Cardiac fibroblast (primary cell): ENCODE data around the gene CCL13.

Experiments
- DNase-seq, 2 donors: peaks; one replicate each; pipeline versions ENCODE4 v3.0.0 to v3.0.0-alpha.2; 2010; ENCODE audit warnings: low read depth in 2 of 2
- H3K4me3 ChIP-seq, 2 donors: replicated peaks in 1 of 2; 1 replicate in 1 of 2; 2 replicates in 1 of 2; pipeline ENCODE4 v1.5.1; 2011; ENCODE audit warnings: low read depth in 2 of 2, low read length in 2 of 2, mild to moderate bottlenecking in 2 of 2, moderate library complexity in 1 of 2
- CTCF ChIP-seq: IDR thresholded peaks from one replicate; pipeline ENCODE4 v1.5.1; 2011; ENCODE audit warnings: low read depth, mild to moderate bottlenecking, low read length, inconsistent platforms

Gene CCL13

GRCh38 chr17:34360601-34361270, 4.5 kb downstream of the CCL13 start:
- no peak for DNase-seq
- no peak overlapping the region for H3K4me3 ChIP-seq
- no peak for TF ChIP-seq CTCF

- H3K4me3 ChIP-seq, result no peak overlapping the region
- DNase-seq, result peak; percentile 94 to 96
- peak; percentile 100 for TF ChIP-seq CTCF
These were observed 5.3 kb downstream of the CCL13 start for GRCh38 chr17:34361478-34362061.

GRCh38 chr17:34363183-34363661, 6.9 kb downstream of the CCL13 start, which contains the start of gene CCL1:
Gene CCL1 (minus strand): TSS chr17:34363233. CDS start chr17:34363161, 72 bp downstream.
- no peak for TF ChIP-seq CTCF
- no peak for DNase-seq
- no peak within 1 kb of the TSS for H3K4me3 ChIP-seq

GRCh38 chr17:34364751-34365150, 8.5 kb downstream of the CCL13 start:
- H3K4me3 ChIP-seq, result no peak overlapping the region
- no peak for TF ChIP-seq CTCF
- no peak for DNase-seq

- H3K4me3 ChIP-seq, result no peak overlapping the region
- DNase-seq, result no peak
- no peak for TF ChIP-seq CTCF
These were observed 9.1 kb downstream of the CCL13 start for GRCh38 chr17:34365340-34365739.

GRCh38 chr17:34366010-34366409, 9.7 kb downstream of the CCL13 start:
- TF ChIP-seq CTCF, result no peak
- H3K4me3 ChIP-seq, result no peak overlapping the region
- no peak for DNase-seq
